ENCODE data around the gene ZBTB49.
"Not testable (repeated sequence)": the region's sequence is repeated elsewhere in the genome, so short reads cannot be mapped to it uniquely, and the experiment has no call there.

The ZBTB49 gene

GRCh38 chr4:4289941-4290850, at the start of gene ZBTB49, which contains the start of gene LYAR:
ZBTB49 (plus strand) TSS chr4:4290251; CDS start chr4:4299946, 9,695 bp downstream.
LYAR (minus strand) TSS chr4:4290154; CDS start chr4:4283742, 6,412 bp downstream.
- DNase-seq: peak; percentile 93
- peaks cover 23 to 51% of the 10 kb centered on the region in 2 donors for H3K4me1 Mint-ChIP-seq
- H3K4me3 Mint-ChIP-seq: peak within 1 kb of the TSS; percentile 96 to 100
- ATAC-seq (replicated peaks): peak; percentile 96 to 98
- no peaks in the 10 kb centered on the region for H3K27me3 Mint-ChIP-seq
- H3K9me3 Mint-ChIP-seq: peaks cover 0 to 2% of the 10 kb centered on the region in 2 donors
- peak within 1 kb of the TSS; percentile 94 for H3K27ac Mint-ChIP-seq
- H3K36me3 Mint-ChIP-seq: peaks cover 13 to 22% of the 10 kb centered on the region in 2 donors

- Mint-ChIP-seq H3K36me3 (peaks cover 32 to 41% of the 10 kb centered on the region in 2 donors), H3K27me3 (no peaks in the 10 kb centered on the region), H3K27ac (no peak overlapping the region), H3K4me3 (no peak overlapping the region), H3K9me3 (no peaks in the 10 kb centered on the region), H3K4me1 (peaks cover 19 to 37% of the 10 kb centered on the region in 2 donors)
- no peak for ATAC-seq (replicated peaks)
- no peak for DNase-seq
These were observed 44.9 kb upstream of the ZBTB49 start for GRCh38 chr4:4245172-4245571.

GRCh38 chr4:4247696-4248028, 42.4 kb upstream of the ZBTB49 start:
- peak overlapping the region; percentile 99 for H3K27ac Mint-ChIP-seq
- no peaks in the 10 kb centered on the region for H3K9me3 Mint-ChIP-seq
- DNase-seq (no peak), ATAC-seq (replicated peaks) (peak; percentile 11 to 41)
- H3K27me3 Mint-ChIP-seq: no peaks in the 10 kb centered on the region
- peak overlapping the region; percentile 97 for H3K4me3 Mint-ChIP-seq
- H3K36me3 Mint-ChIP-seq: peaks cover 23 to 27% of the 10 kb centered on the region in 2 donors
- H3K4me1 Mint-ChIP-seq: peaks cover 19 to 37% of the 10 kb centered on the region in 2 donors

GRCh38 chr4:4248029-4248884, 41.8 kb upstream of the ZBTB49 start, which contains the start of gene TMEM128:
TMEM128 (minus strand) TSS chr4:4248223; CDS start chr4:4248202, 21 bp downstream.
- peaks cover 21 to 27% of the 10 kb centered on the region in 2 donors for H3K36me3 Mint-ChIP-seq
- peak within 1 kb of the TSS; percentile 97 for H3K4me3 Mint-ChIP-seq
- H3K4me1 Mint-ChIP-seq: peaks cover 19 to 37% of the 10 kb centered on the region in 2 donors
- H3K27ac Mint-ChIP-seq: peak within 1 kb of the TSS; percentile 99
- no peaks in the 10 kb centered on the region for H3K9me3 Mint-ChIP-seq
- H3K27me3 Mint-ChIP-seq: peaks cover 0 to under 1% of the 10 kb centered on the region in 2 donors
- peak; percentile 87 for DNase-seq
- ATAC-seq (replicated peaks): peak; percentile 98 to 99

- Mint-ChIP-seq H3K9me3 (no peaks in the 10 kb centered on the region), H3K27ac (peak overlapping the region; percentile 99), H3K4me1 (peaks cover 19 to 32% of the 10 kb centered on the region in 2 donors), H3K27me3 (peaks cover 0 to 4% of the 10 kb centered on the region in 2 donors), H3K36me3 (peaks cover 15 to 21% of the 10 kb centered on the region in 2 donors), H3K4me3 (peak overlapping the region; percentile 97)
- no peak for DNase-seq
- no peak for ATAC-seq (replicated peaks)
These were observed 41.2 kb upstream of the ZBTB49 start for GRCh38 chr4:4248885-4249203.

GRCh38 chr4:4249342-4249741, 40.7 kb upstream of the ZBTB49 start:
- H3K4me3 Mint-ChIP-seq: peak overlapping the region in 1 of 2 donors; percentile 97
- peaks cover 19 to 31% of the 10 kb centered on the region in 2 donors for H3K4me1 Mint-ChIP-seq
- ATAC-seq (replicated peaks); DNase-seq; H3K9me3 Mint-ChIP-seq; H3K27me3 Mint-ChIP-seq; H3K27ac Mint-ChIP-seq: not testable (repeated sequence)
- H3K36me3 Mint-ChIP-seq: peaks cover 11 to 17% of the 10 kb centered on the region in 2 donors

- Mint-ChIP-seq H3K4me1 (peaks cover 18 to 30% of the 10 kb centered on the region in 2 donors), H3K4me3 (no peak overlapping the region), H3K27ac (peak overlapping the region; percentile 47), H3K36me3 (peaks cover 7 to 12% of the 10 kb centered on the region in 2 donors), H3K27me3 (peaks cover 6 to 9% of the 10 kb centered on the region in 2 donors), H3K9me3 (no peaks in the 10 kb centered on the region)
- ATAC-seq (replicated peaks) (no peak), DNase-seq (no peak)
These were observed 40.2 kb upstream of the ZBTB49 start for GRCh38 chr4:4249866-4250265.

- Mint-ChIP-seq H3K36me3 (no peaks in the 10 kb centered on the region), H3K4me1 (peaks cover 0 to 2% of the 10 kb centered on the region in 2 donors), H3K27me3 (peaks cover 9 to 17% of the 10 kb centered on the region in 2 donors), H3K27ac (no peak overlapping the region), H3K4me3 (no peak overlapping the region), H3K9me3 (no peaks in the 10 kb centered on the region)
- no peak for DNase-seq
- ATAC-seq (replicated peaks): no peak
These were observed 35.9 kb upstream of the ZBTB49 start for GRCh38 chr4:4254199-4254598.

- H3K36me3 Mint-ChIP-seq: no peaks in the 10 kb centered on the region
- H3K27me3 Mint-ChIP-seq: peaks cover 9 to 17% of the 10 kb centered on the region in 2 donors
- no peaks in the 10 kb centered on the region for H3K9me3 Mint-ChIP-seq
- no peak overlapping the region for H3K4me3 Mint-ChIP-seq
- no peaks in the 10 kb centered on the region for H3K4me1 Mint-ChIP-seq
- ATAC-seq (replicated peaks): no peak
- DNase-seq: no peak
- no peak overlapping the region for H3K27ac Mint-ChIP-seq
These were observed 35.4 kb upstream of the ZBTB49 start for GRCh38 chr4:4254666-4255065.

GRCh38 chr4:4256799-4257198, 33.3 kb upstream of the ZBTB49 start:
- DNase-seq (no peak), ATAC-seq (replicated peaks) (no peak)
- Mint-ChIP-seq H3K9me3 (no peaks in the 10 kb centered on the region), H3K4me3 (no peak overlapping the region), H3K36me3 (no peaks in the 10 kb centered on the region), H3K27ac (no peak overlapping the region), H3K4me1 (no peaks in the 10 kb centered on the region), H3K27me3 (peaks cover 9 to 17% of the 10 kb centered on the region in 2 donors)

- H3K27me3 Mint-ChIP-seq: peaks cover 9 to 17% of the 10 kb centered on the region in 2 donors
- H3K9me3 Mint-ChIP-seq; ATAC-seq (replicated peaks); H3K27ac Mint-ChIP-seq; H3K4me1 Mint-ChIP-seq; H3K36me3 Mint-ChIP-seq; DNase-seq; H3K4me3 Mint-ChIP-seq: not testable (repeated sequence)
These were observed 32.3 kb upstream of the ZBTB49 start for GRCh38 chr4:4257705-4258104.

- no peak overlapping the region for H3K4me3 Mint-ChIP-seq
- no peaks in the 10 kb centered on the region for H3K4me1 Mint-ChIP-seq
- peaks cover under 1 to 12% of the 10 kb centered on the region in 2 donors for H3K27me3 Mint-ChIP-seq
- H3K9me3 Mint-ChIP-seq: no peaks in the 10 kb centered on the region
- no peaks in the 10 kb centered on the region for H3K36me3 Mint-ChIP-seq
- no peak overlapping the region for H3K27ac Mint-ChIP-seq
- DNase-seq: no peak
- ATAC-seq (replicated peaks): no peak
These were observed 30.5 kb upstream of the ZBTB49 start for GRCh38 chr4:4259484-4260100.

- H3K4me3 Mint-ChIP-seq: no peak overlapping the region
- peak; percentile 67 to 78 for ATAC-seq (replicated peaks)
- H3K27ac Mint-ChIP-seq: no peak overlapping the region
- no peaks in the 10 kb centered on the region for H3K36me3 Mint-ChIP-seq
- H3K9me3 Mint-ChIP-seq: no peaks in the 10 kb centered on the region
- no peak for DNase-seq
- H3K27me3 Mint-ChIP-seq: peaks cover 0 to 6% of the 10 kb centered on the region in 2 donors
- H3K4me1 Mint-ChIP-seq: no peaks in the 10 kb centered on the region
These were observed 29.8 kb upstream of the ZBTB49 start for GRCh38 chr4:4260185-4260751.

Measured in stimulated activated naive B cell treated with anti-CD40 and anti-IgM and Interleukin-4, amounts not matched to agents 10 μg/mL and 1 μg/mL and 100 μg/mL, for 72 hours (primary cell).